HCT116 (cell line): ENCODE data around the gene DCUN1D2. TPM values are rescaled to one million over a fixed set of nuclear protein-coding genes. Genes with fewer than 3 reads are reported as not detected.

Source experiments
- ATAC-seq: fragments of 200-7000 bp; cut with Tn5 transposase; 2 replicates; pipeline ENCODE4 v1.9.1; 2020; ENCODE audit warnings: mild to moderate bottlenecking, moderate library complexity
- BruUV-seq: library from RNA; stranded (reverse); fragments of 400-500 nt; replicated peaks from 2 replicates; lab custom pipeline; 2021; lab: Mats Ljungman, UMichigan
- CTCF ChIA-PET: fragments of 300-600 bp; sonication (Branson Sonifier 250); formaldehyde crosslinking; loops from one replicate; lab custom pipeline; 2021; ENCODE audit warnings: antibody characterized with exemption; lab: Charles Lee
- POLR2A ChIA-PET: fragments of 300-600, 350-600 bp; sonication (Branson Sonifier 250); formaldehyde crosslinking; loops from one replicate; lab custom pipeline; 2021; ENCODE audit warnings: antibody characterized with exemption; lab: Charles Lee
- RAD21 ChIA-PET, 2 experiments: fragments of 300-600 bp; sonication (Branson Sonifier 250); formaldehyde crosslinking; loops; one replicate each; lab custom pipeline; 2023; ENCODE audit warnings: low total read pairs in 2 of 2; ENCODE audit not compliant: uncharacterized antibody in 2 of 2, unreplicated experiment in 2 of 2, low non-redundant PET in 1 of 2; lab: Charles Lee
- DNase-seq: peaks from one replicate; pipeline ENCODE4 v3.0.0-alpha.2; 2010; ENCODE audit warnings: low read depth, low spot score
- H2AFZ ChIP-seq: fragments of 200-600 bp; shearing (Covaris generic), sonication (generic); 2 replicates; pipeline ENCODE4 v1.6.1; 2017; ENCODE audit warnings: low read depth, mixed run types, mixed read lengths, antibody characterized with exemption, low read length; ENCODE audit not compliant: poor library complexity, severe bottlenecking
- H3K27ac ChIP-seq: 2 replicates; pipeline ENCODE4 v1.5.1; 2012; ENCODE audit warnings: low read depth, low read length
- H3K27me3 ChIP-seq: fragments of 200-600 bp; sonication (generic); 2 replicates; pipeline ENCODE4 v1.6.1; 2016; ENCODE audit warnings: mixed run types, low read length, mixed read lengths; ENCODE audit not compliant: insufficient read depth
- H3K36me3 ChIP-seq, 2 experiments: fragments of 200-500 bp in 1 of 2; fragments of 200-600 bp in 1 of 2; sonication (Bioruptor generic) in 1 of 2; sonication (generic) in 1 of 2; 2 replicates each; pipeline versions ENCODE4 v1.5.1 to v1.6.1; 2014 to 2016; ENCODE audit warnings: low read length in 2 of 2, inconsistent platforms in 1 of 2, mixed read lengths in 1 of 2, mixed run types in 1 of 2; ENCODE audit not compliant: insufficient read depth in 2 of 2, control insufficient read depth in 1 of 2
- H3K4me1 ChIP-seq, 2 experiments: fragments of 200-600 bp in 1 of 2; sonication (generic) in 1 of 2; 2 replicates each; pipeline versions ENCODE4 v1.5.1 to v1.6.1; 2012 to 2017; ENCODE audit warnings: low read length in 2 of 2, inconsistent platforms in 1 of 2, mild to moderate bottlenecking in 1 of 2, mixed read lengths in 1 of 2, mixed run types in 1 of 2, moderate library complexity in 1 of 2; ENCODE audit not compliant: insufficient read depth in 2 of 2, control insufficient read depth in 1 of 2
- H3K4me2 ChIP-seq: fragments of 200-600 bp; sonication (generic); 2 replicates; pipeline ENCODE4 v1.6.1; 2017; ENCODE audit warnings: mixed run types, low read length, mixed read lengths
- H3K4me3 ChIP-seq, 2 experiments: fragments of 200-600 bp in 1 of 2; sonication (generic) in 1 of 2; replicated peaks in 1 of 2; 2 replicates each; pipeline ENCODE4 v1.5.1; 2011 to 2016; ENCODE audit warnings: low read length in 2 of 2, control low read depth in 1 of 2, low read depth in 1 of 2, mild to moderate bottlenecking in 1 of 2, mixed read lengths in 1 of 2, mixed run types in 1 of 2
- H3K79me2 ChIP-seq: fragments of 200-600 bp; sonication (generic); 2 replicates; pipeline ENCODE4 v1.6.1; 2017; ENCODE audit warnings: mild to moderate bottlenecking, mixed run types, low read length, moderate library complexity, mixed read lengths; ENCODE audit not compliant: insufficient read depth
- H3K9ac ChIP-seq: fragments of 200-600 bp; sonication (generic); 2 replicates; pipeline ENCODE4 v1.6.1; 2016; ENCODE audit warnings: low read length, mixed read lengths
- H3K9me2 ChIP-seq: fragments of 200-600 bp; sonication (generic), shearing (Covaris generic); 2 replicates; pipeline ENCODE4 v1.6.1; 2017; ENCODE audit warnings: mixed run types, mild to moderate bottlenecking, moderate library complexity; ENCODE audit not compliant: insufficient read depth
- H3K9me3 ChIP-seq, 2 experiments: fragments of 200-500 bp in 1 of 2; fragments of 200-600 bp in 1 of 2; sonication (Bioruptor generic) in 1 of 2; sonication (generic) in 1 of 2; 2 replicates each; pipeline ENCODE4 v1.6.1; 2014 to 2017; ENCODE audit warnings: low read length in 2 of 2, mixed read lengths in 2 of 2, inconsistent platforms in 1 of 2, low read depth in 1 of 2, mild to moderate bottlenecking in 1 of 2, mixed run types in 1 of 2, moderate library complexity in 1 of 2; ENCODE audit not compliant: control insufficient read depth in 1 of 2, insufficient read depth in 1 of 2
- H4K20me1 ChIP-seq: fragments of 200-600 bp; sonication (generic), shearing (Covaris generic); 2 replicates; pipeline ENCODE4 v1.6.1; 2017; ENCODE audit warnings: mixed run types, mild to moderate bottlenecking, moderate library complexity; ENCODE audit not compliant: insufficient read depth
- CEBPB ChIP-seq: IDR thresholded peaks from 2 replicates; pipeline ENCODE4 v1.6.1; 2012; ENCODE audit warnings: low read depth
- CTCF ChIP-seq, 3 experiments: fragments of 200-600 bp in 1 of 3; sonication (generic) in 1 of 3; IDR thresholded peaks in 2 of 3; conservative IDR thresholded peaks in 1 of 3; 2 replicates each; pipeline ENCODE4 v1.5.1; 2012 to 2017; ENCODE audit warnings: low read depth in 2 of 3, low read length in 2 of 3, antibody characterized with exemption in 1 of 3, borderline replicate concordance in 1 of 3, control low read depth in 1 of 3, mild to moderate bottlenecking in 1 of 3, mixed read lengths in 1 of 3, mixed run types in 1 of 3, moderate library complexity in 1 of 3; ENCODE audit not compliant: insufficient read depth in 1 of 3
- EGR1 ChIP-seq: IDR thresholded peaks from 2 replicates; pipeline ENCODE4 v1.6.1; 2012; ENCODE audit warnings: low read depth
- ELF1 ChIP-seq: IDR thresholded peaks from 2 replicates; pipeline ENCODE4 v1.6.1; 2012; ENCODE audit warnings: low read depth, borderline replicate concordance
- EZH2 ChIP-seq: fragments of 200-600 bp; sonication (generic); IDR thresholded peaks from 2 replicates; pipeline ENCODE4 v1.6.1; 2017; ENCODE audit warnings: antibody characterized with exemption, mixed run types
- EZH2phosphoT487 ChIP-seq: fragments of 200-600 bp; IDR thresholded peaks from 2 replicates; pipeline ENCODE4 v1.6.1; 2018; ENCODE audit warnings: antibody characterized with exemption, borderline replicate concordance
- JUND ChIP-seq: IDR thresholded peaks from 2 replicates; pipeline ENCODE4 v1.6.1; 2012
- MAX ChIP-seq: IDR thresholded peaks from 2 replicates; pipeline ENCODE4 v1.6.1; 2012
- POLR2A ChIP-seq: IDR thresholded peaks from 2 replicates; pipeline ENCODE4 v1.7.0; 2011; ENCODE audit warnings: borderline replicate concordance; ENCODE audit not compliant: insufficient read depth, insufficient read length; ENCODE audit errors: extremely low read depth
- RAD21 ChIP-seq: IDR thresholded peaks from 2 replicates; pipeline ENCODE4 v1.6.1; 2012; ENCODE audit warnings: low read depth, mild to moderate bottlenecking
- SIN3A ChIP-seq: IDR thresholded peaks from 2 replicates; pipeline ENCODE4 v1.6.1; 2012; ENCODE audit warnings: low read depth
- SRF ChIP-seq: IDR thresholded peaks from 2 replicates; pipeline ENCODE4 v1.6.1; 2012; ENCODE audit warnings: low read depth
- TCF7L2 ChIP-seq: IDR thresholded peaks from 2 replicates; pipeline ENCODE4 v1.7.0; 2011; ENCODE audit warnings: borderline replicate concordance, inconsistent platforms; ENCODE audit not compliant: insufficient read depth, insufficient read length; ENCODE audit errors: extremely low read depth
- YY1 ChIP-seq: IDR thresholded peaks from 2 replicates; pipeline ENCODE4 v1.6.1; 2011; ENCODE audit warnings: low read length, low read depth, moderate library complexity, mild to moderate bottlenecking; ENCODE audit not compliant: insufficient replicate concordance; ENCODE audit errors: extremely low read depth
- ZFX ChIP-seq: fragments of 450-650 bp; IDR thresholded peaks from 2 replicates; pipeline ENCODE4 v1.6.1; 2017
- intact Hi-C: fragments of 100-400 bp; cut with micrococcal nuclease; formaldehyde crosslinking; loops from 2 replicates; pipeline ENCODE4 v1.10.0; 2022
- total RNA-seq: library from RNA; stranded (reverse); gene quantifications from one replicate; pipeline ENCODE4 v1.2.1, GENCODE V29; 2021; ENCODE audit not compliant: unreplicated experiment
- TF ChIP-seq, protein P1 (sequence below): IDR thresholded peaks from 2 replicates; pipeline ENCODE4 v1.6.1; 2011; ENCODE audit warnings: mild to moderate bottlenecking, low read length, moderate library complexity; ENCODE audit not compliant: insufficient replicate concordance; ENCODE audit errors: extremely low read depth
- TF ChIP-seq, protein P2 (sequence below): IDR thresholded peaks from 2 replicates; pipeline ENCODE4 v1.6.1; 2012

Gene DCUN1D2
- total RNA-seq, 1 experiment from 2014 or later, result 25.4 TPM

GRCh38 chr13:113433391-113433916 lies 57.1 kb downstream of the DCUN1D2 start:
- H3K27ac ChIP-seq, result no peak overlapping the region
- no peaks in the 10 kb centered on the region for H3K4me1 ChIP-seq
- no peak for DNase-seq
- ChIA-PET RAD21 (no interaction called here), CTCF (no interaction called here), POLR2A (no interaction called here)
- intact Hi-C loops, result no loop called here
- no peaks in the 10 kb centered on the region for H3K27me3 ChIP-seq
- no peak overlapping the region for H3K4me2 ChIP-seq
- no peaks in the 10 kb centered on the region for H4K20me1 ChIP-seq
- no peak overlapping the region for H2AFZ ChIP-seq
- no TSS peak for BruUV-seq
- no peak overlapping the region for H3K4me3 ChIP-seq
- no peaks in the 10 kb centered on the region for H3K79me2 ChIP-seq
- no peaks in the 10 kb centered on the region for H3K9me3 ChIP-seq
- no peaks in the 10 kb centered on the region for H3K36me3 ChIP-seq
- no peaks in the 10 kb centered on the region for H3K9me2 ChIP-seq
- no peak overlapping the region for H3K9ac ChIP-seq
- no peak for TF ChIP-seq RAD21
- no peak for TF ChIP-seq YY1
- no peak for TF ChIP-seq EZH2phosphoT487
- TF ChIP-seq CTCF (IDR thresholded peaks at IDR 0.05 in 2 of 3, conservative IDR thresholded peaks at IDR 0.05 in 1 of 3; ENCODE audit: borderline replicate concordance in 1 of 3, insufficient read depth in 1 of 3, low read depth in 2 of 3, low read length in 2 of 3), result no peak
- no peak for TF ChIP-seq SRF
- TF ChIP-seq TCF7L2, result no peak
- TF ChIP-seq EZH2, result no peak
- no peak for TF ChIP-seq JUND
- TF ChIP-seq EGR1, result no peak
- TF ChIP-seq POLR2A, result no peak
- TF ChIP-seq, protein P1, sequence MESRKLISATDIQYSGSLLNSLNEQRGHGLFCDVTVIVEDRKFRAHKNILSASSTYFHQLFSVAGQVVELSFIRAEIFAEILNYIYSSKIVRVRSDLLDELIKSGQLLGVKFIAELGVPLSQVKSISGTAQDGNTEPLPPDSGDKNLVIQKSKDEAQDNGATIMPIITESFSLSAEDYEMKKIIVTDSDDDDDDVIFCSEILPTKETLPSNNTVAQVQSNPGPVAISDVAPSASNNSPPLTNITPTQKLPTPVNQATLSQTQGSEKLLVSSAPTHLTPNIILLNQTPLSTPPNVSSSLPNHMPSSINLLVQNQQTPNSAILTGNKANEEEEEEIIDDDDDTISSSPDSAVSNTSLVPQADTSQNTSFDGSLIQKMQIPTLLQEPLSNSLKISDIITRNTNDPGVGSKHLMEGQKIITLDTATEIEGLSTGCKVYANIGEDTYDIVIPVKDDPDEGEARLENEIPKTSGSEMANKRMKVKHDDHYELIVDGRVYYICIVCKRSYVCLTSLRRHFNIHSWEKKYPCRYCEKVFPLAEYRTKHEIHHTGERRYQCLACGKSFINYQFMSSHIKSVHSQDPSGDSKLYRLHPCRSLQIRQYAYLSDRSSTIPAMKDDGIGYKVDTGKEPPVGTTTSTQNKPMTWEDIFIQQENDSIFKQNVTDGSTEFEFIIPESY, result no peak
- TF ChIP-seq CEBPB, result no peak
- no peak for TF ChIP-seq ZFX
- TF ChIP-seq ELF1, result no peak
- no peak for TF ChIP-seq MAX
- no peak for TF ChIP-seq SIN3A
- TF ChIP-seq, protein P2, sequence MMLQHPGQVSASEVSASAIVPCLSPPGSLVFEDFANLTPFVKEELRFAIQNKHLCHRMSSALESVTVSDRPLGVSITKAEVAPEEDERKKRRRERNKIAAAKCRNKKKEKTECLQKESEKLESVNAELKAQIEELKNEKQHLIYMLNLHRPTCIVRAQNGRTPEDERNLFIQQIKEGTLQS, result no peak
- no peak for ATAC-seq
